Measurements from ENCODE around the gene DCAF16. TPM values are rescaled to one million over a fixed set of nuclear protein-coding genes. Genes with fewer than 3 reads are reported as not detected.
"Not testable (repeated sequence)": the region's sequence is repeated elsewhere in the genome, so short reads cannot be mapped to it uniquely, and the experiment has no call there.

The DCAF16 gene
- total RNA-seq, 2 donors from 2014 or later: 52.0 to 63.1 TPM

GRCh38 chr4:17854036-17854435 lies 43.5 kb upstream of the DCAF16 start:
- 96 to 100% methylated on average over 1 to 3 of the region's 3 CpGs for WGBS, 2 experiments (ENCODE audit: insufficient coverage in 1 of 2, insufficient read length in 1 of 2)
- TF ChIP-seq CTCF (conservative IDR thresholded peaks at IDR 0.05): no peak
- Histone ChIP-seq H3K9me3 (ENCODE audit: control insufficient read depth, low read length) (no peaks in the 10 kb centered on the region), H3K27ac (ENCODE audit: low read depth, low read length) (no peak overlapping the region), H3K4me1 (ENCODE audit: control insufficient read depth, insufficient read depth, low read length) (no peaks in the 10 kb centered on the region), H3K4me3 (ENCODE audit: low read length) (no peak overlapping the region), H3K27me3 (ENCODE audit: control insufficient read depth, insufficient read depth, low read length, poor library complexity, severe bottlenecking) (no peaks in the 10 kb centered on the region), H3K36me3 (ENCODE audit: control insufficient read depth, insufficient read depth, low read length) (no peaks in the 10 kb centered on the region), H3K9ac (ENCODE audit: extremely low read depth, low read length, poor library complexity, severe bottlenecking) (no peak overlapping the region)
- no peak for DNase-seq
- no peaks in the 10 kb centered on the region for H3K27me3 Mint-ChIP-seq (ENCODE audit: insufficient read depth)
- H3K36me3 Mint-ChIP-seq (ENCODE audit: low read depth): peaks cover 3% of the 10 kb centered on the region
- H3K27ac Mint-ChIP-seq: no peak overlapping the region
- H3K9me3 Mint-ChIP-seq: peaks cover 7% of the 10 kb centered on the region
- no peak overlapping the region for H3K4me3 Mint-ChIP-seq
- H3K4me1 Mint-ChIP-seq: peaks cover 9% of the 10 kb centered on the region

GRCh38 chr4:17851959-17852358 lies 41.4 kb upstream of the DCAF16 start:
- no peak for DNase-seq
- H3K4me3 ChIP-seq (ENCODE audit: low read length): no peak overlapping the region
- peaks cover 8% of the 10 kb centered on the region for H3K36me3 ChIP-seq (ENCODE audit: control insufficient read depth, insufficient read depth, low read length)
- H3K4me1 Mint-ChIP-seq: peaks cover 6% of the 10 kb centered on the region
- TF ChIP-seq CTCF (conservative IDR thresholded peaks at IDR 0.05): no peak
- H3K27me3 Mint-ChIP-seq (ENCODE audit: insufficient read depth): no peaks in the 10 kb centered on the region
- H3K9ac ChIP-seq (ENCODE audit: extremely low read depth, low read length, poor library complexity, severe bottlenecking): no peak overlapping the region
- H3K27ac ChIP-seq (ENCODE audit: low read depth, low read length): no peak overlapping the region
- H3K4me1 ChIP-seq (ENCODE audit: control insufficient read depth, insufficient read depth, low read length): no peaks in the 10 kb centered on the region
- H3K9me3 Mint-ChIP-seq: peaks cover 20% of the 10 kb centered on the region
- no peaks in the 10 kb centered on the region for H3K27me3 ChIP-seq (ENCODE audit: control insufficient read depth, insufficient read depth, low read length, poor library complexity, severe bottlenecking)
- no peak overlapping the region for H3K4me3 Mint-ChIP-seq
- no peak overlapping the region for H3K27ac Mint-ChIP-seq
- H3K9me3 ChIP-seq (ENCODE audit: control insufficient read depth, low read length): peaks cover 14% of the 10 kb centered on the region
- peaks cover 19% of the 10 kb centered on the region for H3K36me3 Mint-ChIP-seq (ENCODE audit: low read depth)

GRCh38 chr4:17850295-17850694 lies 39.7 kb upstream of the DCAF16 start:
- not testable (repeated sequence) for H3K4me1 Mint-ChIP-seq
- WGBS, 2 experiments (ENCODE audit: insufficient coverage in 1 of 2, insufficient read length in 1 of 2): no CpG with 5 or more reads among the region's 1 CpG

GRCh38 chr4:17846266-17846665 lies 35.7 kb upstream of the DCAF16 start:
- H3K4me1 Mint-ChIP-seq: peaks cover 5% of the 10 kb centered on the region
- Histone ChIP-seq H3K36me3 (ENCODE audit: control insufficient read depth, insufficient read depth, low read length) (peaks cover 63% of the 10 kb centered on the region), H3K9me3 (ENCODE audit: control insufficient read depth, low read length) (peaks cover 16% of the 10 kb centered on the region), H3K27me3 (ENCODE audit: control insufficient read depth, insufficient read depth, low read length, poor library complexity, severe bottlenecking) (no peaks in the 10 kb centered on the region), H3K9ac (ENCODE audit: extremely low read depth, low read length, poor library complexity, severe bottlenecking) (no peak overlapping the region), H3K4me3 (ENCODE audit: low read length) (no peak overlapping the region), H3K27ac (ENCODE audit: low read depth, low read length) (no peak overlapping the region), H3K4me1 (ENCODE audit: control insufficient read depth, insufficient read depth, low read length) (no peaks in the 10 kb centered on the region)
- no peak overlapping the region for H3K27ac Mint-ChIP-seq
- H3K36me3 Mint-ChIP-seq (ENCODE audit: low read depth): peaks cover 53% of the 10 kb centered on the region
- H3K4me3 Mint-ChIP-seq: no peak overlapping the region
- no peak for DNase-seq
- no peaks in the 10 kb centered on the region for H3K27me3 Mint-ChIP-seq (ENCODE audit: insufficient read depth)
- WGBS, 2 experiments (ENCODE audit: insufficient coverage in 1 of 2, insufficient read length in 1 of 2): 100% methylated on average over 2 of the region's 2 CpGs; no CpG with 5 or more reads in 1 of the 2 experiments
- TF ChIP-seq CTCF (conservative IDR thresholded peaks at IDR 0.05): no peak
- H3K9me3 Mint-ChIP-seq: peaks cover 20% of the 10 kb centered on the region

More at GRCh38 chr4:17850295-17850694, 39.7 kb upstream of the DCAF16 start:
- Mint-ChIP-seq H3K36me3 (ENCODE audit: low read depth) (peaks cover 30% of the 10 kb centered on the region), H3K9me3 (peaks cover 20% of the 10 kb centered on the region)
- DNase-seq; H3K27ac ChIP-seq (ENCODE audit: low read depth, low read length); H3K27me3 Mint-ChIP-seq (ENCODE audit: insufficient read depth); H3K4me1 ChIP-seq (ENCODE audit: control insufficient read depth, insufficient read depth, low read length); H3K4me3 Mint-ChIP-seq; H3K4me3 ChIP-seq (ENCODE audit: low read length); H3K27ac Mint-ChIP-seq; H3K9ac ChIP-seq (ENCODE audit: extremely low read depth, low read length, poor library complexity, severe bottlenecking); H3K27me3 ChIP-seq (ENCODE audit: control insufficient read depth, insufficient read depth, low read length, poor library complexity, severe bottlenecking): not testable (repeated sequence)
- peaks cover 16% of the 10 kb centered on the region for H3K9me3 ChIP-seq (ENCODE audit: control insufficient read depth, low read length)
- H3K36me3 ChIP-seq (ENCODE audit: control insufficient read depth, insufficient read depth, low read length): peaks cover 23% of the 10 kb centered on the region

Data from endodermal cell (in vitro differentiated cells).